Panc1 (cell line): ENCODE data around the gene JSRP1. TPM values are rescaled to one million over a fixed set of nuclear protein-coding genes. Genes with fewer than 3 reads are reported as not detected.

Source experiments
- ATAC-seq: fragments of 200-7000 bp; cut with Tn5 transposase; 2 replicates; pipeline ENCODE4 v1.9.1; 2020; ENCODE audit warnings: mild to moderate bottlenecking, moderate library complexity
- BruUV-seq: library from RNA; stranded (reverse); fragments of 400-500 nt; replicated peaks from 2 replicates; lab custom pipeline; 2021; lab: Mats Ljungman, UMichigan
- CTCF ChIA-PET: fragments of 300-600 bp; sonication (Branson Sonifier 250); formaldehyde crosslinking; loops from one replicate; lab custom pipeline; 2022; ENCODE audit warnings: antibody characterized with exemption; lab: Charles Lee
- POLR2A ChIA-PET: fragments of 300-600 bp; sonication (Branson Sonifier 250); formaldehyde crosslinking; loops from one replicate; lab custom pipeline; 2022; ENCODE audit warnings: antibody characterized with exemption; lab: Charles Lee
- DNase-seq: peaks from one replicate; pipeline ENCODE4 v3.0.0-alpha.2; 2010; ENCODE audit warnings: low read depth, low spot score
- H3K27ac ChIP-seq: 2 replicates; pipeline ENCODE4 v1.5.1; 2011; ENCODE audit warnings: mild to moderate bottlenecking, low read length, inconsistent platforms
- H3K27me3 ChIP-seq: fragments of 200-500 bp; sonication (Bioruptor generic); 2 replicates; pipeline ENCODE4 v1.6.0; 2014; ENCODE audit warnings: low read length, inconsistent platforms; ENCODE audit not compliant: control insufficient read depth, insufficient read depth
- H3K36me3 ChIP-seq: fragments of 200-500 bp; sonication (Bioruptor generic); 2 replicates; pipeline ENCODE4 v1.5.1; 2014; ENCODE audit warnings: inconsistent platforms, mild to moderate bottlenecking, low read length, moderate library complexity; ENCODE audit not compliant: control insufficient read depth, insufficient read depth
- H3K4me1 ChIP-seq: 2 replicates; pipeline ENCODE4 v1.5.1; 2011; ENCODE audit warnings: inconsistent platforms, mild to moderate bottlenecking, low read length, moderate library complexity; ENCODE audit not compliant: control insufficient read depth, insufficient read depth
- H3K4me3 ChIP-seq, 2 experiments: 2 replicates each; pipeline ENCODE4 v1.5.1; 2011 to 2012; ENCODE audit warnings: low read depth in 2 of 2, low read length in 2 of 2, mild to moderate bottlenecking in 2 of 2, inconsistent platforms in 1 of 2, moderate library complexity in 1 of 2
- H3K9me3 ChIP-seq: fragments of 200-500 bp; sonication (Bioruptor generic); 2 replicates; pipeline ENCODE4 v1.5.1; 2014; ENCODE audit warnings: low read depth, mild to moderate bottlenecking, inconsistent platforms, low read length, moderate library complexity; ENCODE audit not compliant: control insufficient read depth, insufficient read depth
- CTCF ChIP-seq: fragments of 450-650 bp; IDR thresholded peaks from 2 replicates; pipeline ENCODE4 v1.5.1; 2017; ENCODE audit warnings: mild to moderate bottlenecking
- POLR2AphosphoS5 ChIP-seq: IDR thresholded peaks from 2 replicates; pipeline ENCODE4 v1.6.1; 2012; ENCODE audit warnings: mild to moderate bottlenecking, low read depth, low read length, moderate library complexity
- REST ChIP-seq, 2 experiments: IDR thresholded peaks; 2 replicates each; pipeline ENCODE4 v1.6.1; 2011 to 2012; ENCODE audit warnings: low read depth in 2 of 2, control low read depth in 1 of 2, low read length in 1 of 2, mild to moderate bottlenecking in 1 of 2, moderate library complexity in 1 of 2; ENCODE audit not compliant: insufficient read depth in 1 of 2
- SIN3A ChIP-seq: IDR thresholded peaks from 2 replicates; pipeline ENCODE4 v1.6.1; 2012; ENCODE audit warnings: low read depth, mild to moderate bottlenecking, low read length, moderate library complexity, borderline replicate concordance; ENCODE audit not compliant: insufficient read depth
- TCF7L2 ChIP-seq: IDR thresholded peaks from 2 replicates; pipeline ENCODE4 v1.6.1; 2011; ENCODE audit warnings: mild to moderate bottlenecking, low read depth, low read length, inconsistent platforms
- in situ Hi-C: cut with HindIII; loops from 2 replicates; pipeline ENCODE4 v1.10.0; 2016; ENCODE audit warnings: low sequenced_read_pairs, low pct_unique_long_range_greater_than_20kb
- intact Hi-C: fragments of 100-400 bp; cut with micrococcal nuclease; formaldehyde crosslinking; loops from one replicate; pipeline ENCODE4 v1.10.0; 2022; ENCODE audit not compliant: unreplicated experiment
- total RNA-seq: library from RNA; stranded (reverse); gene quantifications from one replicate; pipeline ENCODE4 v1.2.1, GENCODE V29; 2021; ENCODE audit not compliant: unreplicated experiment

JSRP1 gene
- total RNA-seq, 1 experiment from 2014 or later: 0.51 TPM

GRCh38 chr19:2268480-2268830 lies 12.2 kb upstream of the JSRP1 start:
- TF ChIP-seq TCF7L2 (no peak), POLR2AphosphoS5 (no peak), CTCF (no peak), SIN3A (no peak), REST (IDR thresholded peaks at IDR 0.05; ENCODE audit: insufficient read depth in 1 of 2, low read depth in 2 of 2, low read length in 1 of 2) (no peak)
- H3K4me3 ChIP-seq: peak overlapping the region; percentile 70 to 89
- CTCF ChIA-PET: no interaction called here
- no peaks in the 10 kb centered on the region for H3K9me3 ChIP-seq
- H3K27ac ChIP-seq: peak overlapping the region; percentile 93
- DNase-seq: no peak
- intact Hi-C loops: no loop called here
- no TSS peak for BruUV-seq
- in situ Hi-C loops: no loop called here
- H3K27me3 ChIP-seq: no peaks in the 10 kb centered on the region
- H3K36me3 ChIP-seq: peaks cover 7% of the 10 kb centered on the region; the same call in 1 of the 2 replicates
- POLR2A ChIA-PET: no interaction called here
- ATAC-seq: no peak
- peaks cover 14% of the 10 kb centered on the region for H3K4me1 ChIP-seq

GRCh38 chr19:2266183-2266993 lies 10.2 kb upstream of the JSRP1 start:
- BruUV-seq: no TSS peak
- Histone ChIP-seq H3K27ac (peak overlapping the region; percentile 51; the same call in 1 of the 2 replicates), H3K4me1 (peaks cover 14% of the 10 kb centered on the region), H3K27me3 (no peaks in the 10 kb centered on the region), H3K9me3 (no peaks in the 10 kb centered on the region), H3K4me3 (no peak overlapping the region), H3K36me3 (peaks cover 7% of the 10 kb centered on the region; the same call in 1 of the 2 replicates)
- ChIA-PET POLR2A (no interaction called here), CTCF (interaction anchor here (0.7 kb wide), 1 partner anchor 336 kb away, joined by 4 read pairs; no protein-coding TSS in a partner anchor)
- in situ Hi-C loops (no loop called here), intact Hi-C loops (no loop called here)
- ATAC-seq (0 out of 2 replicates have a peak, but pooled peaks have one; percentile 29), DNase-seq (no peak)
- TF ChIP-seq REST (IDR thresholded peaks at IDR 0.05; ENCODE audit: insufficient read depth in 1 of 2, low read depth in 2 of 2, low read length in 1 of 2) (no peak), TCF7L2 (no peak), SIN3A (no peak), POLR2AphosphoS5 (no peak), CTCF (no peak)
